Activated T-helper 17 cell treated with anti-CD3 and anti-CD28 coated beads, Interleukin-2, amount 50 U/mL, for 72 hours (primary cell): ENCODE measurements around the gene SLC35E2B. TPM values are rescaled to one million over a fixed set of nuclear protein-coding genes. Genes with fewer than 3 reads are reported as not detected.
"Not testable (repeated sequence)": the region's sequence is repeated elsewhere in the genome, so short reads cannot be mapped to it uniquely, and the experiment has no call there.

Source experiments
- ATAC-seq: fragments of 150-1000 bp; cut with Tn5 transposase; replicated peaks from 2 replicates; pipeline ENCODE4 v1.10.0; 2021; ENCODE audit warnings: mild to moderate bottlenecking, moderate library complexity
- H3K27ac Mint-ChIP-seq: one replicate; pipeline ENCODE4 v1.8.0; 2022; ENCODE audit warnings: mixed read lengths
- H3K27me3 Mint-ChIP-seq: one replicate; pipeline ENCODE4 v1.8.0; 2022; ENCODE audit warnings: mixed read lengths
- H3K36me3 Mint-ChIP-seq: one replicate; pipeline ENCODE4 v1.8.0; 2022; ENCODE audit warnings: low read depth, mild to moderate bottlenecking, mixed read lengths
- H3K4me1 Mint-ChIP-seq: one replicate; pipeline ENCODE4 v1.8.0; 2022; ENCODE audit warnings: mixed read lengths
- H3K4me3 Mint-ChIP-seq: one replicate; pipeline ENCODE4 v1.8.0; 2022; ENCODE audit warnings: mild to moderate bottlenecking, mixed read lengths
- H3K9me3 Mint-ChIP-seq: one replicate; pipeline ENCODE4 v1.8.0; 2022; ENCODE audit warnings: mixed read lengths
- total RNA-seq, 2 donors: library from RNA; stranded (reverse); gene quantifications; one replicate each; pipeline ENCODE4 v1.2.3, GENCODE V29; 2022

The SLC35E2B gene
- total RNA-seq, 2 donors from 2014 or later: 31.4 to 38.5 TPM

GRCh38 chr1:1715109-1715883, 22.7 kb upstream of the SLC35E2B start:
- H3K4me3 Mint-ChIP-seq, H3K9me3 Mint-ChIP-seq, H3K4me1 Mint-ChIP-seq, H3K27ac Mint-ChIP-seq, ATAC-seq, H3K27me3 Mint-ChIP-seq: not testable (repeated sequence)
- H3K36me3 Mint-ChIP-seq: peaks cover 66% of the 10 kb centered on the region

- H3K27me3 Mint-ChIP-seq, H3K36me3 Mint-ChIP-seq, H3K27ac Mint-ChIP-seq, H3K9me3 Mint-ChIP-seq, H3K4me3 Mint-ChIP-seq, ATAC-seq, H3K4me1 Mint-ChIP-seq: not testable (repeated sequence)
Observed at GRCh38 chr1:1707897-1708296, 15.3 kb upstream of the SLC35E2B start.

DNA sequence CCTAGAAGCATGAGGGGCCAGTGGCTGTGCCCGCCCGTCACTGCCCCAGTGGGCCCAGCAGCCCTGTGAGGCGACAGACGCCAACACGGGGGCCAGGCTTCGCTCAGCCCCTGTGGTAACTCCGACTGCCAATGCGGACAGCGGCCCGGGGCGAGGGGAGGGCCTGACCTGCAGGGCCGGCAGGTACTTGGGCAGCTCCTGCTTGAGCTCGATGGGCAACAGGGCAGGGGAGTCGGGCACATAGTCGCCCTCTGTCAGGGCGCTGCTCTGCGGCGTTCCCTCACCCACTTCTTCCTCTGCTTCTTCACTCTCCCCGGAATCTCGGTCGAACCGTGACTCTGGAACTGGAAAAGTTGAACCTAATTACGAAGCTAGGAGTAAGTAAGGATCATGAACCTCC, 14.6 kb upstream of the SLC35E2B start:
- H3K27ac Mint-ChIP-seq, ATAC-seq, H3K9me3 Mint-ChIP-seq, H3K4me1 Mint-ChIP-seq, H3K4me3 Mint-ChIP-seq, H3K36me3 Mint-ChIP-seq, H3K27me3 Mint-ChIP-seq: not testable (repeated sequence)

DNA sequence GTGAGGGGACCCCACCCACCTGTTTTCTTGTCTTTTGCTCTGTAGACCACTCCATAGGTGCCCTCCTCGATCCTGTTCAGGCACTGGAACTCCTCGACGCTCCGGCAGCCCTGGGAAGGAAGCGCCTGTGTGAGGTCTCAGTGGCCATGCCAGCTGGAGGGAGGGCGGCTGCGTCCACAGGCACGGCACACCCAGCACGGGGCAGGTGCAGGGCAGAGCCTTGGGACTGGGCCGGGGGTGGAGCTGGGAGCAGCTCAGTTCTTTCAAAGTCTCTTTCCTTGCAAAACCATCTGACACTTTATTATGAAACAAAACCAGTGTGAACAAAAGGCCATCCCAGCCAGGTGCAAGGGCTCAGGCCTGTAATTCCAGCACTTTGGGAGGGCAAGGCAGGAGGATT, 13.0 kb upstream of the SLC35E2B start:
- not testable (repeated sequence) for H3K9me3 Mint-ChIP-seq, H3K4me3 Mint-ChIP-seq, ATAC-seq, H3K27me3 Mint-ChIP-seq, H3K27ac Mint-ChIP-seq, H3K36me3 Mint-ChIP-seq, H3K4me1 Mint-ChIP-seq

DNA sequence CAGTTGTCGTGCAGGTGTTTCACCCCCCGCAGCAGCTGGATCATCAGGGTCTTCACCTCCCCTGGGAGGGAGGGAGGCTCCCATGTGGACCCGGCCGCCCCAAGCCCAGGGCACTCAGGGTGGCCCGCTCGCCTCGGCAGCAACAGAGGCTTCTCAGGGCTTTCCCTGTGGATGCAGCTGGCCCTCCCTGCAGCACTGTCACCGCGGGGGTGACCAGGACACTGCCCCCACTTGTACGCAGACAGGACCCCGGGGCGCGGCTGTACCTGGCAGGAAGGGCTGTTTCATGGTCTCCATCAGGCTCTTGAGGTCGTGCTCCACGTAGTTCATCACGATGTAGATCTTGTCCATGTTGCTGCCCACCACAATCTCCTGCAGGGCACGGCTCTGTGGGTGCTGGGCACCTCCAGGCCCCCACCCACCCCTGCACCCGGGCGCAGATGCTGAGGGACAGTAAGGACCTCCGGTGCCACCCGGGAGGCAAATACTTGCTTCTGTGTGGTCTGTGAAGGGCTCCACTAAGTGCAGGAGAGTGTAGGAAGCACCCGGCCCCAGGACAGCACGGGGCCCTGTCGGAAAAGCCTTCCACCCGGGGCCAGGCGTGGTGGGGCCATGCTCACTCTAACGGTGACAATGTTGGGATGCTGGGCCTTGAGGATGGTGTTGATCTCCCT, 11.8 kb upstream of the SLC35E2B start:
- H3K4me3 Mint-ChIP-seq, H3K27me3 Mint-ChIP-seq, ATAC-seq, H3K9me3 Mint-ChIP-seq, H3K4me1 Mint-ChIP-seq, H3K36me3 Mint-ChIP-seq, H3K27ac Mint-ChIP-seq: not testable (repeated sequence)

- Mint-ChIP-seq H3K27ac (no peak overlapping the region), H3K4me3 (no peak overlapping the region), H3K9me3 (no peaks in the 10 kb centered on the region), H3K27me3 (no peaks in the 10 kb centered on the region), H3K36me3 (peaks cover 6% of the 10 kb centered on the region), H3K4me1 (no peaks in the 10 kb centered on the region)
- no peak for ATAC-seq
Observed at GRCh38 chr1:1703796-1704195, 11.2 kb upstream of the SLC35E2B start.

DNA sequence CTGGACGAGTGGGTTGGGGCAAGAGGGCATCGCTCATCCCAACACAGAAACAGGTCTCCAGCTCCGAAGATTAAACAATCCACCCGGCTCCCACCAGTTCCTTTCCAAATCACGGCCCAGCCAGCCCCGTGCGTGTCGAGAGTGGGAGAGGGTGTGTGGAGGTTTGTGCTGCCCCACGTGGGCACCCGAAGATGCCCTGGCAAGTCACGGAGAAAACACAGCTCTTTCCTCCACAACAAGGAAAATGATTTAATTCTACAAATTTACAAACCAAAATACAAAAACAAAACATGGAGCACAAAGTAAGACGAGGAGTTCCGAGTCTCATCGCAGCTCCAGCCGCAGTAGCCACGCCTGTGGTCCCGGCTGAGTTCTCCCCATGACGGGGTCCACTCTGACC, 9.9 kb upstream of the SLC35E2B start:
- not testable (repeated sequence) for H3K27me3 Mint-ChIP-seq, H3K36me3 Mint-ChIP-seq, H3K27ac Mint-ChIP-seq, ATAC-seq, H3K9me3 Mint-ChIP-seq, H3K4me1 Mint-ChIP-seq, H3K4me3 Mint-ChIP-seq

GRCh38 chr1:1700557-1700956, 8.0 kb upstream of the SLC35E2B start:
- not testable (repeated sequence) for H3K27me3 Mint-ChIP-seq, H3K9me3 Mint-ChIP-seq, H3K4me3 Mint-ChIP-seq, H3K4me1 Mint-ChIP-seq, H3K36me3 Mint-ChIP-seq, ATAC-seq, H3K27ac Mint-ChIP-seq

DNA sequence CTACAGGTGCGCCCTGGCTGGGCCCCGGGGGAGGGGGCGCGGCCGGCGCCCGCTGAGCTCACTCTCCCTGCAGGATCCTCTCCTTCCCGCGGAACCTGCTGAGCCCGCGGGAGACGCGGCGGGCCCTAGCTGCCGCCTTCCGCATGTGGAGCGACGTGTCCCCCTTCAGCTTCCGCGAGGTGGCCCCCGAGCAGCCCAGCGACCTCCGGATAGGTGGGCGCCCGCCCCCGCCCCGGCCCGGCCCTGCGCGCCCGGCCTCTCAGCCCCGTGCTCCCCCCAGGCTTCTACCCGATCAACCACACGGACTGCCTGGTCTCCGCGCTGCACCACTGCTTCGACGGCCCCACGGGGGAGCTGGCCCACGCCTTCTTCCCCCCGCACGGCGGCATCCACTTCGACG, 7.5 kb upstream of the SLC35E2B start:
- not testable (repeated sequence) for H3K4me1 Mint-ChIP-seq, H3K9me3 Mint-ChIP-seq, ATAC-seq, H3K4me3 Mint-ChIP-seq, H3K27me3 Mint-ChIP-seq, H3K36me3 Mint-ChIP-seq, H3K27ac Mint-ChIP-seq

DNA sequence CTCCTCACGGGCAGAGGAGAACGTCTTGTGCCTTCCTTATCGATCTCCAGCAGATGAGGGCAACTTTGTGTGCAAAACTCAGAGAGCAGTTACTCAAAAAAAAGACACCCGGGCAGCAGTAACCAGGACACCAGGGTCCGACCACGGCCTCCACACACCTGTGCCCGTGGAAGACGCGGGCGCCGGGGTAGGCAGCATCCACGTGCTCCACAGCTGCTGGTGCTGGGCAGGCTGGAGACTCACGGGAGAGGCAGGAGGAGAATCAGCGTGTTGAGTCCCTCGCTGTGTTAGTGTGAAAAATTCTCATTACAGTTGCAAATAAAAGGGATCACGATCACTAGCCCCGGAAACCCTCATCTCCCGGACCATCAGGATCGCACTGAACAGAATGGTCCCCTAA, 6.5 kb upstream of the SLC35E2B start:
- H3K4me3 Mint-ChIP-seq, ATAC-seq, H3K36me3 Mint-ChIP-seq, H3K27me3 Mint-ChIP-seq, H3K9me3 Mint-ChIP-seq, H3K27ac Mint-ChIP-seq, H3K4me1 Mint-ChIP-seq: not testable (repeated sequence)

- H3K27ac Mint-ChIP-seq: not testable (repeated sequence)
Observed at GRCh38 chr1:1697358-1698183, 5.0 kb upstream of the SLC35E2B start.

DNA sequence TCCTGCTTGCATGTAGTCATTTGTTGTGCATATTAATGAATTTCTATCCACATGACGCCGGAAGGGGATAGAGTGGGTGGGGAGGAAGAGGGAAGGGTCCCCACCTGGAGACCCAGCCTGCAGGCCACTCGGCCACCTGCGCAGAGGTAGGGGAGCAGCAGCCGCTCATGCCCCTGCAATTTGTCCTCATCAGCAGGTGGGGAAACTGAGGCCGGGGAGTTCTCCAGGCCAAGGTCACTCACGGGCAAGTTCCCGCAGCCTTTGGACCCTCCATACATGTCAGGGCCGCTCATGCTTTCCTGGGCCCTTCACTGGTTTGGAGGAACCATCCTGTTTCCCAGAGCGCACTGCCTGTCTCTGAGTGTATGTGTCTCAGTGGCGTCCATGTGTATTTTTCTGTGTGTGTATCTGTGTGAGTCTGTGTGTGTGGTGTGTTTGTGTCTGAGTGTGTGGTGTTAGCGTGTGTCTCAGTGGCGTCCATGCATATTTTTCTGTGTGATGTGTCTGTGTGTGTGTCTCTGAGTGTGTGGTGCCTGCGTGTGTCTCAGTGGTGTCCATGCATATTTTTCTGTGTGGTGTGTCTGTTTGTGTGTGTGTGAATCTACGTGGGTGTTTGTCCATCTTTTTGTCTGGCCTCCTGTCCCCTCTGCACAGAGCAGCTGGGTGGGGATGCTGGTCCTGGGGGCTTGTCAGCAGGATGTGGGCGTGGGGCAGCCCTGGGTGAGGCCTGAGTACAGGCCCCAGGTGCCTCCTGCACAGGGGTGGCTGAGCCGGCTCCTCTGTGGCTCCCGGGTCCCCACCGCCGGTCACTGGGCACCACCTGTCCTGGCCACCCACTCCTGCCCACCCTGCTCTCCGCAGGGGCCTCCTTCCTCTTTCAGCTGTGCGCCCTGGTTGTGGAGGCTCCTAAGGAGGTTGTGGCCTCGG, 4.1 kb upstream of the SLC35E2B start:
- not testable (repeated sequence) for H3K36me3 Mint-ChIP-seq, H3K27ac Mint-ChIP-seq

More at GRCh38 chr1:1697358-1698183, 5.0 kb upstream of the SLC35E2B start:
- not testable (repeated sequence) for H3K36me3 Mint-ChIP-seq, ATAC-seq, H3K4me3 Mint-ChIP-seq, H3K4me1 Mint-ChIP-seq, H3K27me3 Mint-ChIP-seq, H3K9me3 Mint-ChIP-seq

GRCh38 chr1:1692324-1692713, 276 bp downstream of the SLC35E2B start:
- peak; percentile 71 for ATAC-seq
- not testable (repeated sequence) for H3K9me3 Mint-ChIP-seq, H3K27ac Mint-ChIP-seq, H3K4me1 Mint-ChIP-seq, H3K36me3 Mint-ChIP-seq, H3K27me3 Mint-ChIP-seq
- H3K4me3 Mint-ChIP-seq: peak overlapping the region; percentile 38

More for the DNA sequence above, 4.1 kb upstream of the SLC35E2B start:
- not testable (repeated sequence) for H3K9me3 Mint-ChIP-seq, ATAC-seq, H3K27me3 Mint-ChIP-seq, H3K4me1 Mint-ChIP-seq, H3K4me3 Mint-ChIP-seq

GRCh38 chr1:1691443-1691842, 1.2 kb downstream of the SLC35E2B start:
- not testable (repeated sequence) for H3K4me3 Mint-ChIP-seq, H3K27ac Mint-ChIP-seq, H3K9me3 Mint-ChIP-seq, H3K4me1 Mint-ChIP-seq, H3K27me3 Mint-ChIP-seq, H3K36me3 Mint-ChIP-seq, ATAC-seq
